Measurements from ENCODE around the gene SLC15A4. TPM values are rescaled to one million over a fixed set of nuclear protein-coding genes. Genes with fewer than 3 reads are reported as not detected.
"Not testable (repeated sequence)": the region's sequence is repeated elsewhere in the genome, so short reads cannot be mapped to it uniquely, and the experiment has no call there.

Gene SLC15A4
- total RNA-seq, 1 donor: 49.2 TPM

DNA sequence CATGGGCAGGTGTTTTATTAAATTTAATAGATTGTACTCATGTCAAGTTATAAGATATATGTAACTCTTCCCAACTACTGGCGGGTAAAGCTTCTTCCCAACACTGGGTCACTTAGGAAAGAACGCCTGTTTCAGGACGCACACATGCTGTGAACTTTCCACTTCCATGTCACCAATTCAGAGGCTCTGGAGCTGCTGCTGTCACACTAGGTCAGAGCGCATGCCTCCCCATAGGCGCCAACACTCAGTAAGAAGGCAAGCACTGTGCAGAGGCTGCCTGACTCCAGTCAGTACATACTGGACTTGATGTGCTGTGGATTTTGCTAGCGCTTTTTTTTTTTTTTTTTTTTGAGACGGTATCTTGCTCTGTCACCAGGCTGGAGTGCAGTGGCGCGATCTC is 17.2 kb downstream of the SLC15A4 start:
- no peak for TF ChIP-seq CTCF (IDR thresholded peaks at IDR 0.05; ENCODE audit: insufficient read depth, low read depth, low read length)
- no peak for DNase-seq (ENCODE audit: low read depth)
- H3K4me3 ChIP-seq (ENCODE audit: low read depth, low read length): no peak overlapping the region

- not testable (repeated sequence) for DNase-seq (ENCODE audit: low read depth); H3K4me3 ChIP-seq (ENCODE audit: low read depth, low read length)
Observed at GRCh38 chr12:128805406-128805805, 18.4 kb downstream of the SLC15A4 start.

DNA sequence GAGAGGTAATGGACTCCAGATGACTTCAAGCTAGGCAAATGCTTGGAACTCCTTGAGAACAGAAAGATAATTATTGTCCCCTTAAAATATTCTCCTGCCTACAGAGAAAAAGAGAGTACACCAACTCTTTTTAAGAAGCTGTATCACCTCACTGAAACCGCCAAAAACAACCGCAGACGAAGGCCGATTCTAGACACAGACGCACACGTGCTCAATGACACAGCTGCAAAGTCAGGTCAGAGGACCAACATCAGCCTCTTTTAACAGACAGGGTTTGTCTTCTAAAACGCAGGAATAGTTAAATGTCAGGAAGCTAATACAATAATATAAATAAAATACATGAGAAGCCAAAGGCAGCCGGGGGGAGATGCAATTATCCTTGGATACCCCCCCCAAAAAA is 19.0 kb downstream of the SLC15A4 start:
- DNase-seq (ENCODE audit: low read depth): no peak
- no peak for TF ChIP-seq CTCF (IDR thresholded peaks at IDR 0.05; ENCODE audit: insufficient read depth, low read depth, low read length)
- no peak overlapping the region for H3K4me3 ChIP-seq (ENCODE audit: low read depth, low read length)

GRCh38 chr12:128803788-128804187 is 20.0 kb downstream of the SLC15A4 start:
- H3K4me3 ChIP-seq (ENCODE audit: low read depth, low read length): no peak overlapping the region
- TF ChIP-seq CTCF (IDR thresholded peaks at IDR 0.05; ENCODE audit: insufficient read depth, low read depth, low read length): no peak
- DNase-seq (ENCODE audit: low read depth): no peak

DNA sequence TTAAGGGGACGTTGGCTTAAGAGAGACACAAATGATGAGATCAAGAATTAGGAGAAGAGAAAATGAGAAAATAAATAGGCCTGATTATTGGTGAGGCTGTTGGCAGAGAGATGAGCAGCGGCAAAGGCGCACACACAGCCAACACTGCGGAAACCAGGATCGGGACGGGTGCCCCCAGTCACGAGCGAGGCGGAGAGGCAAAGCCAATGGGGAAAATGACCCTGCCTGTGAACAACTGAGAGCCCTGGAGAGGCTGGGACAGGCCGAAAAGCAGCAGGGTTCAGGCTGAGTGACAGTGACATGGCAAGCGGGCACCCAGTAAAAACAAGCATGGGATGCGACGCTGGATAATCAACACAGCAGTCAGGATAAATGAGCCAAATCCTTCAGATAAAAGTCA is 21.0 kb downstream of the SLC15A4 start:
- no peak for TF ChIP-seq CTCF (IDR thresholded peaks at IDR 0.05; ENCODE audit: insufficient read depth, low read depth, low read length)
- DNase-seq (ENCODE audit: low read depth): no peak
- no peak overlapping the region for H3K4me3 ChIP-seq (ENCODE audit: low read depth, low read length)

DNA sequence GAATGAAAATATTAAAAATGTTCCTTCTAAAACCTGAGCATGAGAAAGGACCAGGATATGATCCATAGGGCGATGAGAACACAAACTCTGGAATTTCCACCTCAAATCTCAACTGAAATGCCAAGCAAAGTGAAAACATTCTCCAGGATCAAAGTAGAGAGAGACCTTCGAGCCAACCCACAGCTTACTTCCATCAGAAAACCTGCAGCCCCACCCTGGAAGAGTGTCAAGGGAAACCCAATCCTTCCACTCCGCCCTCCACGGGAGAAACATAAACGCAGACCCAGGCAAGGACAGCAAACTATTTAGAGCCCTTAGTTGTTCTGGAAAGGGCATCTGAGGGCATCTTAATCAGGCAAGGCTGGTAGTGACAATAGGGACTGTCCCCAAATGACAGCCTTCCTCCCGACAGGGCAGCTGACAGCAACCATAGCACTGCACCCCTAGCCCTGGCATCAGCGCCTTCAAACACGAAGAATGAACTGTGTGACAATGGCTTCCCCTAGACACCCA is 21.8 kb downstream of the SLC15A4 start:
- no peak for TF ChIP-seq CTCF (IDR thresholded peaks at IDR 0.05; ENCODE audit: insufficient read depth, low read depth, low read length)
- H3K4me3 ChIP-seq (ENCODE audit: low read depth, low read length): no peak overlapping the region

GRCh38 chr12:128800606-128801005 is 23.2 kb downstream of the SLC15A4 start:
- no peak overlapping the region for H3K4me3 ChIP-seq (ENCODE audit: low read depth, low read length)
- TF ChIP-seq CTCF (IDR thresholded peaks at IDR 0.05; ENCODE audit: insufficient read depth, low read depth, low read length): no peak
- no peak for DNase-seq (ENCODE audit: low read depth)

More for the DNA sequence above, 21.8 kb downstream of the SLC15A4 start:
- DNase-seq (ENCODE audit: low read depth): peak; percentile 32

Measured in fibroblast of villous mesenchyme (primary cell).